Activated naive CD8-positive, alpha-beta T cell treated with anti-CD3 and anti-CD28 coated beads, Interleukin-2, amount 50 U/mL, for 16 hours (primary cell): Measurements from ENCODE around the gene RELT.

Source experiments
- DNase-seq: peaks from one replicate; pipeline ENCODE4 v3.0.0-alpha.2; 2020; ENCODE audit warnings: low read depth, low spot score

The RELT gene

DNA sequence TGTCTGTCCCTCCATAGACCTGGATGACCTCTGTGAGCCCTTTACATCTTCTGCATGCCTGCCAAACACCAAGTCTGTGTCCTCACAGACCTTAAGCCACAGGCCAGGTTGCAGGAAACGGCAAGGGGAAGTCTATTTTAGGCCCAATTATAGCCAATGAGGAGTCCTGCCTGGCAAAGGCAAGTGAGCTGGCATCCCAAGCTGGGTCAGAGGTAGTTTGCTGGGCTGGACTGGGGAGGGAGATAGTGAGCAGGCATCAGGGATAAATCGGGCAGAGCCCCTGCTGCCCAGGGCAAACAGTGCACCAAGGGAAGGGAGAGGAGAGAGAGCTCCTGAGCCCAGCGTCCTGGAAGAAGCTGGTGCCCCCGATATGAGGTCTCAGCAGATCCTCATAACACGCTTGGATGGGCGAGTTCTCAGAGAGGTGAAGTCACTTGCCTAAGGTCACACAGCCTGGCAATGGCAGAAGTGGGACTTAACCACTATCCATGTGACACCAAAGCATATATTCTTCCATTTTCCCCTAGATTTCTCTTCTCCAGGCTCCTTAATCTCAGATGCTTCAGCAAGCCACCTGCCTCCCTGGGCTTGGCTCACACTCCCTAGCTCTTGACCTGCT, 3.7 kb upstream of the RELT start:
- DNase-seq: no peak

DNA sequence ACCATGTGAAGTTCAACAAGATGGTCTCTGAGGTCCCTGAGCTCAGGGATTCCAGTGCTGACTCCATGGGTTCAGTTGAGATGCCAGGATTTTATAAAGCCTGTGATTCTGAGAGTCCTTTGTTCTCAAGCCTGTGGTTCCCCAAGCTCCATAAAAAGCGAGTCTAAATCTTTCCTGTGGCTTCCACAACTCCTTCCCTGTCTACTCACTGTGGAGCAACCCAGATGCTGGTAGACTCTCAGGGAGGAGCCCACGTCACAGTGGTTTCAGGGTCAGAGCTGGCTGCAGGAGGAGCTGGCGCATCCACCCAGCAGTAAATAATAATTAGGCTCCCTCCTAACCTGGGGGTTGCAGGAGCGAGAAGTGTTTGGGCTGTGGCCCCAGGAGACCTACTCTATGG, 2.0 kb upstream of the RELT start:
- no peak for DNase-seq

DNA sequence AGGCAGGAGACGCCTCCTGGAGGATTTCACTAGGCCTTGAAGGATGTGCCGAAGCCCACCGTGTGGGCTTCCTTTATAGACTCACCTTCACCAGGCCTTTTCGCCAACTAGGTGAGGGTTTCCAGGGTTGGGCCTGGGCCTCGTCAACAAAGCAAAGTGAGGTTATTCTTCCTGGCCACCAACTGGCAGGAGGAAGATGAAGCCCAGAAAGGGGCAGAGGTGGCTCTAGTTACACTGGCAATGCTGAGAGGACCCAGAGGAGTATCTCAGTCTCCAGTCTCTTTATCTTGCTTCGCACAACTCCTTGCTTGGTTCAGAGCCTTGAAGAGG, 404 bp upstream of the RELT start:
- no peak for DNase-seq

DNA sequence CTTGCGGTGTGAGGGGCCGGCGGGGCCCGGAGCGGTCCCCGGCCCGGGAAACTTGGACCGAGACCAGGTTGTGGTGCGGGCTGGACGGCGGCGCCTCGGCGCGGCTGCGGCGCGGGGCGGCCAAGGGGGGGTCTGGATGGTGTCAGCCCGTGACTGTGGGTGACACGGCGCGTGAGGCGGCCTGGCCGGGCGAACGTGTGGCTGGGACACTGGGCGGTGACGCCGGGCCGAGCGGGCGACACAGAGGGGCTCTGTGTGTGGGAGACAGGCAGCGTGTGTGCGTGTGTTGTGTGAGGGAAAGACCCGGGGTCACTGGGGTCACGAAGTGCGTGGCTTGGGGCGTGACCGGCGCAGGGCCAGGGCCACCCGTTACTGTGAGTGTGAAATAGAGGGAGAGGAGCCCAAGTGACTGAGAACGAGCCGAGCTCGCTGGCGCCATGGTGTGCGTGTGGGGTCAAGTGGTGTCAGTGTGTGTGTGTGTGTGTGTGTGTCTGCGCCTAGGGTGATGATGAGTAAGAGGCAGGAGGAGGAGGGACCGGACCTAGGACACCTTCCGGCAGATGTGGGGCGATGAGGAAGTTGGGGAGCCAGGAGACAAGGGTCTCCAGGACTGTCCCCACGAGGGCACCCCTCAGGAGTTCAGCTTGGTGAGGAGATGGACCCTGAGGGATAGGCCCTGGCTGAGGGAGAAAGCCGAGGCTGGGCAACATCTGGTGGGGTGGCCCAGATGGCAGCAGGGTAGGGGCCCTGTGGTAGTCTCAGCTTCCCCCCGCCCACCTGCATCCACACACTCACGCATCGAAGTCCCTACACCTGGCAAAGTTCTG, 817 bp downstream of the RELT start:
- DNase-seq: peak; percentile 27

DNA sequence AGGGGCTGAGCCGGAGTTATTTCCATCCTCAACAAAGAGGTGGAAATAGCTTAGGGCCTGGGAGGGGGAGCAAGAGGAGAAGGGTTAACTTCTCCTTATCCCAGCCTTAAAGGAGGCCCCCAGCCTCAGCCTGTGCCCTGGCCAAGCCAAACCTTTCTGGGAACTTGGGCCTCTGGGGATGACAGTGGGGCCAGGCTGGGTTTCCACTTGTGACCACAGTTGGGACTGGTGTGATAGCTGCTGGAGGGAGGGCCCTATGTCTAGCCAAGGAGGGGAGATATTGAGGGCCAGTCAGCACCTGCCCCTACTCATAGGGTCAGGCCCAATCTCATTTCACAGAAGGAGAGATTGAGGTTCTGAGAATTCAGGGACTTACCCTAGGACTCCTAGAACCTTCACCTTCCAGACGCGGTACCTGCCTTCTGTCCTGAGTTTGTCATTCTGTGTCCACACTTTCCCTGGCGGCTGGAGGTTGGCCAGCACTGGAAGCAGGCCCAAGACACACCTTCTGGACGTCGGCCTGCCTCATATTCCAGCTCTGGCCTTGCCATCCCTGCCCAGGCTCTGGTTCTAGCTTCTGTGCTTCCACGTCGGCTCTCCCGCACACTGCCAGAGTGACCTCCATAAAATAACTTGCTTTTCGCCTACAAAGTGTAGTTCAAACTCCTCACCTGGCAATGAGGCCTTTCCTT, 3.1 kb downstream of the RELT start:
- no peak for DNase-seq

DNA sequence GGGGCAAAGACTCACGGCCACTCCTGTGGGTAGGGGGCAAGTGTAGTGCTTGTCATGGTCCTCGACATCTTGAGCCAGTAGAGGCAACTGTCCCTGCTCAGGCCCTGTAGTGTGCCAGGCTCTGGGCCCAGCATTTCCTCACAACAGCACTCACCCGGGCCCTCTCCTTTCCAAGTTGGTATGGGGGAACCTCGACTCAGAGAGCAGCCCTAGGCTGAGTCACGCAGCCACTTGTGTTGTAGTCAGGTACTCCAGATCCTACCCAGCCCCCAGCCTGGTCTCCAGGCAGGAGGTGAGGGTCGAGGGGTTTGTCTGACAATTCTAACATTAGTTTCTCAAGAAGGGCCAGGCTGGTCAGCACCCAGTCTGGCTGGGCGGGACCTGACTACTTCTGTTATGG, 4.1 kb downstream of the RELT start:
- DNase-seq: no peak

DNA sequence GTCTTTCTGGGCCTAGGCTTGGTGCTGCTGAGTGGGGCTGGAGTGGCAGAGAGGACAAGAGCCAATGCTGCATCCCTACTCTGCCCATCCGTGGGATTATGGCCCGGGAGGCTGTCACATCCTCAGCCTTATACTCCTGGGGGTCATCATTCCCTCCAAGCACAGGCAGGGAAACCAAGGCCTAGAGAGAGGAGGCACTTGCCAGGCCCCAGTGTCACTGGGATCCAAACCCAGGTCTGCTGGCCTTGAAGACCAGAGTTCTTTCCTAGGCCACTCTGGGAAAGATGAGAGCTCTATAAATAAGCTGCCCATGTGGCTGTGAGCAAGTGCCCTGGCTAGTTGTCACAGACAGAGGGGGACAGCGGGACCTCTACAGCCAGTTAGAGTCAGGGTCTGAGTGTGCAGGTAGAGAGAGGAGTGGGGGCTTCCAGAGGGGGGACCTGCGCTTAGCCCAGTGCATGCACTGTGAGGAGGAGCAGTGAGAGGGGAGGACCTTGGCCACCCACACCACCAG, 4.8 kb downstream of the RELT start:
- DNase-seq: no peak

DNA sequence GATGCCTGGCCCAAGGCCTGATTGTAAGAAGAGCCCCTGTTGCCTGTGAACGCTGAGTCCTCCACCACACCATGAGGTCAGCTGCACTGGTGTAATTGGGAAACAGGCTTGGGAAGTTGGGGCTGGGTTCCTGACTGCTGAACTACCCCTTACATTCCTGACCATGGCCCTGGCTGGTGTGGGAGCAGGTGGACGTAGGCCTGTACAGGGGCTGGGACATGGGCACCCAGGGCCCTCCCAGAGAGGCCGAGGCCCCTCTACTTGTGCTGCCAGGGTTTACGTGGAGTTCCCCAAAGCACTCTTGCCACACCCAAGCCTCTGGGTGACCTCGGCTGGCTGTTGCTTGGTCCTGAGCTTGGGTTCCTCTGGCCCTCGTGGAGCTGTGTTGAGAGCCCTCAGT, 5.4 kb downstream of the RELT start:
- DNase-seq: no peak

DNA sequence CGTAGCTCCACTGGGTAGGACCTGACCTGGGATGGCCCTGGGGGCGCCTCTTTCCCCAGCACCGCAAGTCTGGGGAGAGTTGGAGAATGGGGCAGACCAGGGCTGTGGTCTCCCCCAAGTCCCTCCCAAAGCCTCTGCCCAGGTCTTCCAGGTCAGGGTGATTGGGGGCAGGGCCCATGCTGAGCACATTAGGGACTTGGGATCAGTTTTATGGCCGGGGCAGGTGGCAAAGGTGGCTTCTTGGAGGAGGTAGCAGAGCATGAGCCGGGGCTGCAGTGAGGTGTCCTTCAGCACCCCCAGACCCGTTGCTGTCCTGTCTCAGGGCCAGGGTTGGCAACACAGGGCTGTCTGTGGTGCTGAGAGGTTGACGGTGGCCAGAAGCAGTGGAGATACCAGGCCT, 6.0 kb downstream of the RELT start:
- no peak for DNase-seq

DNA sequence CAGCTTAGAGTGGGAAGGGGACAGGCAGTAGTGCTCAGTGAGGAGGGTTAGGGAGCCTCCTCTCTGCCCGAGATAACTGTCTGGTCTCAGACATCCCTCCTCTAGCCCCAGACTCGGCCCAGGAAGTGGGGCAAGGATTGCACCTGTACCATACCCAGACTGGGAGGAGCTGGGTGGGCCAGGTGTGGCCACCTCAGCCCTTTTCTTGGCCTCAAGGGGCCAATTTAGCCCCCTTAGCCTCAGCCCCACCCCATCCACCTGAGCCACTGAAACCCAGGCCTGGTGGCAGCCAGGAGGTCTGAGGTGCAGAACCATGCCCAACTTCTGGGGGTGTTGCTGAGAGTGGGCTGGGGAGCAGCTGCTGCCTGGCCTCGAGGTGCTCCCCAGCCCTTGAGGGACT, 6.5 kb downstream of the RELT start:
- DNase-seq: no peak

DNA sequence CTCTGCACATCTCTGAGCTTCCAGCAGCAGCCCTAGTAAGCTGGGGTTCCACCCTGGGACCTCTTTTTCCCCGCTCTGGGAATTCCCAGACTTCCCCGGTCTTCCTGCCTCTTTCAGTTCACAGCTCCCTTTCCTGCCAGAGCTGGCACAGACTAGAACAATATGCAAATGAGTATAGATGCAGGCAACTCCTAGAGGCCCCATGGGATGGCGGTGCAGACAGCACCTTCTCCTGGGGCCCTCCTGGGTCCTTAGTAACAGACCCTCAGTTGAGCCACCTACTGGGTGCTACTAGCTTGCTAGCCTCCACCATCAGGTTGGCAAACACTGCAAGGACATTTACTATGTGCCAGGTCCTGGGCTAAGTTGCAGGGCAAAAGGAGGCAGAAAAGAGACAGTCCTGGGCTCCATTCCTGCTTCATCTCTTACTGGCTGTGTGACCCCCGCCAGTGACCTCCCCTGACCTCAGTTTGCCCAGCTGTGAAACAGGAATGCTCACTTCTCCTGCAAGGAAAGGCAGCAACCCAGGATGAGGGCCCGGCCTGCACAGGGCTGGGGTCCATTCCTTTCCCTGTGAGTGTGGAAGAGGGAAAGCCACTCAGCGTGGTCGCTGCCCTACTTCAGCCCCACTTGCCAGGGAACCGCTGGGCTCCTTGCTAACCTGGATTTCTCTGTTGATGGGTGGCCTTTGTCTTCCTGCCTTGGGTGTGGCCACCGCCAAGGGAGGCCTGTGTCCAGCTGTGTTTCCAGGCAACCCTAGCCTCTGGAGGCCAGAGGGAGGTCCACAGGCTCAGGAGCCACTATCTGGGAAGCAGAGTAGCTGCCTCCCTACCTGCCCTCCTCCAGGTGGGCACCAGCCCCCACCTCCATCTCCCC, 7.3 kb downstream of the RELT start:
- no peak for DNase-seq

DNA sequence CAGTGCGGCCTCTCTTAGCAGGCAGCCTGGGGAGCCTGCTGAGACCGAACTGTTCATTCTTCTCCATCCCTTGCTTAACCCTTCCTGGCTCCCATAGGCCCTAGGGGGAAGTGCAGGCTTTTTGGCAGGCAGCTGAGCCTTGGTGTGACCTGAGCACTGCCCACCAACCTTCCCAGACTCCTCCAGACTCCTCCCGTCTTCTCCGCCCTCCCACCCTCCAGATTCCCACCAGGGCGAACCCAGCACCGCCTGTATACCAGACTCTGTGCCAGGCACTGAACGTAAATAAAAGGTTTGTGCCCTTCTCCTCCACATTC, 7.9 kb downstream of the RELT start:
- DNase-seq: no peak

DNA sequence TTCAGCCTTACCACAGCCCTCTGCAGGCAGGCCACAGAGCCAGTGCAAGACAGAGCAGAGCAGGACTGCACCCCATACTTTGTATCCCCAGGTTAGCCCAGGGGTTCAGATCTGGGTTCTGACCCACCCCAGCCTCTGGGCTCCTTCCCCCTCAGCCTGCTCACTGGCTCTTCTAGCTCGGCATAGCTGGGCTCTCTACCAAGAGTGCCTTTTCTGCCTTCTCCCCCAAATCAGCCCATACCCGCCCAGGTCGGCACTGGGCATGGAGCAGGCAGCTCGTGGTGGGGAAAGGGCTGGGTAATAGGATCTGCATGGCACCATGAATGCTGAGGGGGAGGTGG, 8.3 kb downstream of the RELT start:
- no peak for DNase-seq

DNA sequence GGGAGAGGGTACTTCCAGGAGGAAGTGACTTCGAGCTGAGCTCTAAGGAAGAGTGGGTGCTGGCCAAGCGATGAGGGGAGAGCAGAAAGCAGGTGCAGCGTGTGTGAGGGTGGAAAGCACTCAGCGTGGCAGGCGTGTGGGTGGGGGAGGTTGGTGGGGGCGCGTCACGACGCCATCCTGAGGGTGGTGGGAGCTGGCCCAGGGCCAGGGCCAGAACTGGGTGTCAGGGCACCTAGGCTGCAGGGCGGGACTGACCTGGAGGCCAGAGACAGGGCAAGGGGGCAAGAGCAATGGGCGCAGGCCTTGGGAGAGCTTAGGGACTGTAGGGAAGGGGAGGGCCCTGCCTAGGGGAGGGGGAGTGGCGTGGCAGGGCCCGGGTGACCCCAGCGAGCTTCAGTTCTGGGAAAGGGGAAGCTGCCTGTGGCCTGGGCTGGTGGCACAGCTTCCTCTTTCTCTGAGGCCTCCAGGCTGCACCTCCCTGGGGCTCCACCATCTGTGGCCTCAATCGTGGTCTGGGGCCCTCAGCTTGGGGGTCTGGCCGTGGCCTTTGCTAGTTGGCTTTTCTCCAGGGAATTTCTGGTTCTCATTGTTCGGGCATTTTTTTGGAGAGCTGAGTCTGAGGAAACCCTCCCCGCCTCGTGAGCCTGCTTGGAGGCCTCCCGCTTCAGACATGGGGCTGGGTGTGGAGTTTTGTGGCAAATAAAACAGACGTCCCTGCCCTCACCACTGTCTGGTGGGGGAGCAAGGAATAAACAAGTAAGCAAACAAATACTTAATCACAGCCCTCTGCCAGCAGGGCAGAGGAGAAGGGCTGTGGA, 8.9 kb downstream of the RELT start:
- DNase-seq: no peak

DNA sequence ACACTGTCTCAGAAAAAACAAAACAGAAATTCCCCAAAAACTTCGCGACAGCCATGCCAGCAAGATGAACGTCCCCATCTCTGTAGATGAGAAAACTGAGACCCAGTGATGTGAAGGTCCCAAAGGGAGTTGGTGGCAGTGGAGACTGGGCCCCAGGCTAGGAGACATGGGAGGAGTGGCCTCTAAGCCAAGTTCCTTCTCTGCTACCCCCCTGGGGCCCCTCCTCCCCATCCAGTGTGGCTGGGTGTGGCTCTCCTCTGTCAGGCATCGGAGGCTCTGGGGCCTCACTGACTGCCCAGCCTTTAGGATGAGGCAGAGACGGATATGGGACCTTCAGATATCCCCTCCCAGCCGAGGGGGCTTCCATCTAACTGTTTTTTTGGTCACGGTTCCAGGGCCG, 9.8 kb downstream of the RELT start:
- no peak for DNase-seq

DNA sequence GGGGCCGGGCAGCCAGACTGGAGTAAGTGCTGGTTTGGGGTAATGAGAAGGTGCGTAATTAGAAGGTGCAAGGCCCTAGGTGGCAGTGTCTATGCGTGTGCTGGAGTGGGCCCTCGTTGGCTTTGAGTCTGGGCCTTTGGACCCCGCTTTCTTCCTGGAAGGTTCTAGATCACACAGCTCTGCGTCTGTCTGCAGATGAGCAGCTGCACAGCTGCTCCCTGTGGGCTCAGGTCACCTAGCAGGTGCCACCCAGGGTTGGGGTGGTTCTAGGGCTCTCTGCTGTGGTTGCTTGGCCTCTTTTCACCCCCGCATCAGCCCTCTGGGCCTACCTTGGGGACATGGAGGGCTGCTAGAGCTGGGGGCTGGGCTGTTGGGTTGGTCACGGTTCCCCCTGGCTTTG, 10.3 kb downstream of the RELT start:
- DNase-seq: no peak

DNA sequence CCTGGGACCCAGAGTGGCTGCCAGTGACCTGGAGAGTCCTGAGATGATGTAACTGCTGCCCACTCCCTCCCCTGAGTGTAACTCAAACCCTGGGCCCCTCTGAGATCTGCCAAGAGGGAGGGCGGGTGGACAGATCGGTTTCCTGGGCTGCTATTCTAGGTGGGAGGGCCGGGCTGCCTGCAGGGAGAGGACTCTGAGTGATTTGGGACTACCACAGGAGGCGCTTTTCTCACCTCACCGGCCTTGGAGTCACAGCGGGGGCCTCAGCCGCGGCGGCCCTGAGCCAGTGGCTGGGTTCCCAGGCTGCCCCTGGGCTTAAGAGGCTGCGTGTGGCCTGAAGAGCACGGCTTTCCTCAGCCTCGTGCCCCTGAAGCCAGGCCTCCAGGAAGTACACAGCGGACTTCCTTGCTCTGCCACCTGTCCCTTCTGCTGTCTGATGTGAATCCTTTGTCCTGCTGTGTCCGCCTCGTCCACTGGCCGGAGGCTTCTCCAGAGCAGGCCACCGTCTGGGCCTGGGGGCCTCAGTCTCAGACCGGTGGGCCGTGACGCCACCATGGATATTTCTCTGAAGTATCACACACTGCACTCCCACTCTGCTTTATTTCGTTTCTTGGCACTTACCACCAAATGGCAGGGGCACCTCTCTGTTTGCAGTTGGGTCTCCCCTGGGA, 11.5 kb downstream of the RELT start:
- no peak for DNase-seq

DNA sequence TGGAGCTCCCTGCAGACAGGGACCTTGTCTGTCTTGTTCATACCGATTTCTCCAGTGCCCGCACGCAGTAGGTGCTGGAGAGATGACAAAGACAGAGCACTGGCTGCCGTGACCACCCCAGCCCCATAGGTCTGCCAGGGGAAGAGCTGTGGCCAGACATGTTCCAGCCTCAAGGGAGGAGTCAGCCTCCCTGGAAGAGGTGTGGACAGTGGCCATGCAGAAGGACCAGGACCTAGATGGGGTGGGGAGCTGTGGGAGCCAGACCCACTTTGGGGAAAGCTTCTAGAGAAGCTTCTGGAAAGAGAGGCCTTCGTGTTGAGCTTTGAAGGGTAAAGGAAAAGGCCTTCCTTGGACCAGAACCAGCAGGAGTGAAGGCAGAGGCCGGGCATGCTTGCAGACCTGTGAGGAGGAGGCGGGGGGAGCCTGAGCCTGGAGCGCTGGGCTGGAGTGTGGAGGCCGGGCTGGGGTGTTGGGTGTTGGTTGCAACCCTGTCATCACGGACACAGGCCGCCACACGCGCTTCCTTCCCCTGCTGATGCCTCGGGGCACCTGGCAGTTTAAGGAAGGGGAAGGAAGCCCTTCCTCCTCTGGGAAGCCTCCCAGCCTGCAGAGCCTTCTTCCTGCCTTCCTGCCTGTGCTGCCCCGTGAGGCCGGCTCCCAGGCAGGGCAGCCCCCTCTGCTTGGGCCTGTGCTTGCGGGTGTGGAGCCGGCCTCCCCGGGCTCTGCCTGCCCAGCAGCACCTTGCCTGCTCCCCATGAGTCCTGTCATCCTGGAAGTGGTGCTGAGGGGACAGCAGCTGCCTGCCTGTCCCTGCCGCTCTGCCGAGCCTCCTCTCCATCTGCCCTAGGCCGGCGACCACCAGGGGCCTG, 12.3 kb downstream of the RELT start:
- DNase-seq: no peak

DNA sequence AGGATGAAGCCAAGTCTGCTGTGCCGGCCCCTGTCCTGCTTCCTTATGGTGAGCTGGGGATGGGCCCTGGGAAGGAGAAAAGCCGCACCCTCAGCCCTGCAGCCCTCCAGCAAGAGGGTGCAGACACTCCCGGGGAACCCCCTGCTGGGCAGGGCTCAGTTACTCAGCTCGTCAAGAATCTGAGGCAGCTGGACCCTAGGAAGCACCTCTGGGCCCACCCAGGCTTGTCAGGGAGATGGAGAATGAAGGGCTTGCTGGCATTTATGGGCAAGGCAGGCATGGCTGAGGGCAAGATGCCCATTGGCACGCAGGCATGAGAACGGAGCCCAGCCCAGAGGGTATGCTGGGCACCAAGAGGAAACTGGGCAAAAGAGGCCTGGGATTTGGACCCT, 12.9 kb downstream of the RELT start:
- DNase-seq: no peak

DNA sequence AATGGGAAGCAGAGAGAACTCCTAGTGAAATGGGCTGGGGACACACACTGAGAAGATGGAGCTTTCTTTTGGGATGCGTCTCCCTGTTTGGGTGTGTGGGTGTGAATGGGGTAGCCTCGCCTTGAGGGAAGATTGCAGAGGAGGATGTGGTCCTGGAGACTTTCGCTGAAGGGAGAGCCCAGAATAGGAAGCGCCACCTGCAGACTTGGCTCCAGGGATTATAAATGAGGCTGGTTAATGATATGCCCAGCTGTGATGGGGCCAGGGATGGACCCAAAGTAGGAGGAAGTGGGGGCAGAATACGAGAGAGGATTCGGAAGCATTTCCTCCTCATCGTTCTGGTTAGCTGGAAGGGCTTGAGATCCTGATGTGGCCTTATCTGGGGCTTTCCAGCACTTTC, 13.7 kb downstream of the RELT start:
- DNase-seq: no peak
